Endothelial cell of umbilical vein (primary cell): Measurements from ENCODE around the gene DNHD1. TPM values are rescaled to one million over a fixed set of nuclear protein-coding genes. Genes with fewer than 3 reads are reported as not detected.

Experiments used
- BruUV-seq: library from RNA; stranded (reverse); fragments of 400-500 nt; replicated peaks from 2 replicates; lab custom pipeline; 2021; lab: Mats Ljungman, UMichigan
- CTCF ChIA-PET: fragments of 300-600, 350-600 bp; sonication (Branson Sonifier 250); formaldehyde crosslinking; loops from one replicate; lab custom pipeline; 2021; ENCODE audit warnings: antibody characterized with exemption, inconsistent platforms; lab: Charles Lee
- POLR2A ChIA-PET: fragments of 300-600, 350-600 bp; sonication (Branson Sonifier 250); formaldehyde crosslinking; loops from one replicate; lab custom pipeline; 2021; ENCODE audit warnings: antibody characterized with exemption, inconsistent platforms; lab: Charles Lee
- DNase-seq: peaks from one replicate; pipeline ENCODE4 v3.0.0-alpha.2; 2011; ENCODE audit warnings: low read depth, low spot score
- FAIRE-seq: peaks from 2 replicates; lab custom pipeline; 2011; peaks lifted over from hg19 to GRCh38; lab: Jason Lieb, UNC
- H2AFZ ChIP-seq: 2 replicates; pipeline ENCODE4 v1.6.0; 2012; ENCODE audit warnings: low read depth, low read length, control low read depth, inconsistent platforms
- H3K27ac ChIP-seq: 2 replicates; pipeline ENCODE4 v1.5.1; 2011; ENCODE audit warnings: low read depth, mild to moderate bottlenecking, control low read depth, low read length, moderate library complexity; ENCODE audit not compliant: insufficient read depth
- H3K27me3 ChIP-seq, 2 experiments: 2 replicates each; pipeline versions ENCODE4 v1.6.0 to v1.6.1; 2011; ENCODE audit warnings: low read length in 2 of 2, mixed read lengths in 1 of 2; ENCODE audit not compliant: control insufficient read depth in 2 of 2, insufficient read depth in 2 of 2
- H3K36me3 ChIP-seq, 2 experiments: 2 replicates in 1 of 2; 3 replicates in 1 of 2; pipeline ENCODE4 v1.5.1; 2011; ENCODE audit warnings: low read length in 2 of 2, mild to moderate bottlenecking in 1 of 2, moderate library complexity in 1 of 2; ENCODE audit not compliant: control insufficient read depth in 2 of 2, insufficient read depth in 2 of 2; ENCODE audit errors: extremely low read depth in 1 of 2
- H3K4me1 ChIP-seq: 3 replicates; pipeline ENCODE4 v1.5.1; 2011; ENCODE audit warnings: mild to moderate bottlenecking, low read length; ENCODE audit not compliant: control insufficient read depth, insufficient read depth; ENCODE audit errors: extremely low read depth
- H3K4me2 ChIP-seq: 2 replicates; pipeline ENCODE4 v1.6.1; 2011; ENCODE audit warnings: low read length, control low read depth, mixed read lengths; ENCODE audit not compliant: insufficient read depth
- H3K4me3 ChIP-seq, 3 experiments: fragments of 200-600 bp in 1 of 3; sonication (generic), shearing (Covaris generic) in 1 of 3; replicated peaks in 1 of 3; 2 replicates each; pipeline ENCODE4 v1.5.1; 2011 to 2016; ENCODE audit warnings: control low read depth in 3 of 3, low read length in 3 of 3, mild to moderate bottlenecking in 2 of 3, inconsistent platforms in 1 of 3, low read depth in 1 of 3, moderate library complexity in 1 of 3; ENCODE audit not compliant: insufficient read depth in 1 of 3
- H3K79me2 ChIP-seq: 2 replicates; pipeline ENCODE4 v1.6.0; 2012; ENCODE audit warnings: low read length, inconsistent platforms; ENCODE audit not compliant: control insufficient read depth, insufficient read depth
- H3K9ac ChIP-seq: replicated peaks from 2 replicates; pipeline ENCODE3; 2011; ENCODE audit warnings: low read length, control low read depth; ENCODE audit not compliant: insufficient read depth; ENCODE audit errors: extremely low read depth
- H3K9me1 ChIP-seq: replicated peaks from 3 replicates; pipeline ENCODE4 v1.6.0; 2011; ENCODE audit warnings: mild to moderate bottlenecking, low read length; ENCODE audit not compliant: control insufficient read depth, insufficient read depth; ENCODE audit errors: extremely low read depth
- H3K9me3 ChIP-seq: replicated peaks from 2 replicates; pipeline ENCODE4 v1.5.1; 2012; ENCODE audit warnings: low read length, inconsistent platforms; ENCODE audit not compliant: control insufficient read depth, insufficient read depth
- H4K20me1 ChIP-seq: replicated peaks from 2 replicates; pipeline ENCODE3; 2011; ENCODE audit warnings: mild to moderate bottlenecking, low read length; ENCODE audit not compliant: control insufficient read depth, insufficient read depth; ENCODE audit errors: extremely low read depth
- CTCF ChIP-seq, 2 donors: IDR thresholded peaks; 1 replicate in 1 of 2; 2 replicates in 1 of 2; pipeline ENCODE4 v1.5.1; 2011; ENCODE audit warnings: low read length in 2 of 2, mild to moderate bottlenecking in 2 of 2, moderate library complexity in 2 of 2, control low read depth in 1 of 2, inconsistent platforms in 1 of 2, low read depth in 1 of 2; ENCODE audit not compliant: insufficient read depth in 1 of 2; ENCODE audit errors: extremely low read depth in 1 of 2
- FOS ChIP-seq: IDR thresholded peaks from 2 replicates; pipeline ENCODE4 v1.6.1; 2011; ENCODE audit warnings: mild to moderate bottlenecking, low read length, moderate library complexity, borderline replicate concordance; ENCODE audit not compliant: insufficient read depth
- GATA2 ChIP-seq: IDR thresholded peaks from 2 replicates; pipeline ENCODE4 v1.7.0; 2011; ENCODE audit warnings: low read depth, mild to moderate bottlenecking, moderate library complexity, mixed read lengths, low read length; ENCODE audit not compliant: insufficient read length, insufficient read depth
- JUN ChIP-seq: IDR thresholded peaks from 2 replicates; pipeline ENCODE4 v1.6.1; 2011; ENCODE audit warnings: borderline replicate concordance, low read depth; ENCODE audit not compliant: insufficient read length, insufficient read depth
- MAX ChIP-seq: IDR thresholded peaks from 2 replicates; pipeline ENCODE4 v1.6.1; 2011; ENCODE audit not compliant: insufficient read depth, insufficient read length
- MYC ChIP-seq: IDR thresholded peaks from one replicate; pipeline ENCODE4 v1.6.1; 2011; ENCODE audit warnings: mild to moderate bottlenecking, low read depth, low read length
- POLR2A ChIP-seq: IDR thresholded peaks from 2 replicates; pipeline ENCODE4 v1.6.1; 2012; ENCODE audit warnings: low read depth, mild to moderate bottlenecking, control low read depth, low read length
- POLR2AphosphoS5 ChIP-seq: IDR thresholded peaks from 2 replicates; pipeline ENCODE4 v1.6.1; 2012; ENCODE audit warnings: low read depth, mild to moderate bottlenecking, control low read depth, low read length, moderate library complexity; ENCODE audit not compliant: insufficient read depth
- dilution Hi-C: fragments of 300-500 bp; cut with MboI; formaldehyde crosslinking; loops from one replicate; pipeline ENCODE4 v1.15.0; 2019; ENCODE audit warnings: low sequenced_read_pairs; ENCODE audit not compliant: extremely low pct_ligation_motif_present
- intact Hi-C: fragments of 100-400 bp; cut with micrococcal nuclease; formaldehyde crosslinking; loops from one replicate; pipeline ENCODE4 v1.10.0; 2022
- polyA plus RNA-seq, 4 experiments: library from polyadenylated mRNA; depleted of rRNA in 3 of 4; stranded (reverse) in 3 of 4; unstranded in 1 of 4; fragments of >200 nt; gene quantifications; 2 replicates each; pipeline versions ENCODE4 v1.2.1 to v1.2.3, GENCODE V29; 2011 to 2012; ENCODE audit warnings: missing spikeins in 1 of 4
- total RNA-seq: library from RNA; stranded (reverse); gene quantifications from 2 replicates; pipeline ENCODE4 v1.2.3, GENCODE V29; 2021

DNHD1 gene
- total and polyA plus RNA-seq, 2 donors (not counting 3 experiments of a cell fraction or from before 2014, with no cell fraction given) = 3.7 to 8.6 TPM

DNA sequence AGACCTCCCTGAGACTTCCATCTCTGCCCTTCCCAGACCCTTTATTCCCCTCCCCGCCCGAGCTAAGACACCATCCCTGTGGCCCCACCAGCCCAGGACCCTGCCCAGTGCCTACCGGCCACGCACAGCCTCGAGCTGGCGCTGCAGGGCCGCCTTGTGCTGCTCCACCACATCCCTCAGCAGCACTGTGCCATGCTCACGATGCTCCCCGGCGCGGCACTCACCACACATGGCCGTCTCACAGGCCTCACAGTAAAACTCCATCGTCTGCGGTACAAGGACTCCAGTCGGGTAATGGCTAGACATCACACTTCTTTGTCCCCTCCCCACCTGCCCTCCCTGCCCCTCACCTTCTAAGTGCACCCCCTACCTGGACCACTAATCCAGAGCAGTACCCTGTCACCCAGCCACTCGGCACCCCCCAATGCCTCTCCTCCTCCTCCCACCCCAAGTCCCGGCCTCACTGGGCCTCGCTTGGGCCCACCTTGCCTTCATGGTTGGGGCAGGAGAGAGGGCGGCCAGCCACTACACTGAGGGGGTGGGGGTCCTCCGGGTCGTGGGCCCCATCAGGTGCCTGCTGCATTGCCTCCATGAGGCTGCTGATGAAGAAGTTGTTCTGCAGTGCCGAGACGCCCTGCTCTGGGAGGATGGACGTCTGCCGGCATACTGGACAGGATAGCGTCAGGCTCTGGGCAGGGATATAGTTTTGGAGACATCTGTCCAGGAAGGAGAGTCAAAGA is 39.3 kb upstream of the DNHD1 start:
- H3K27me3 ChIP-seq = no peaks in the 10 kb centered on the region
- H3K27ac ChIP-seq = no peak overlapping the region
- TF ChIP-seq GATA2 = no peak
- no peak for TF ChIP-seq MAX
- no peak for TF ChIP-seq POLR2A
- no peak for TF ChIP-seq JUN
- TF ChIP-seq MYC = no peak
- no peak for TF ChIP-seq POLR2AphosphoS5
- no peak for TF ChIP-seq CTCF (IDR thresholded peaks at IDR 0.05; ENCODE audit: extremely low read depth in 1 of 2, insufficient read depth in 1 of 2, low read depth in 1 of 2, low read length in 2 of 2)
- TF ChIP-seq FOS = no peak
- BruUV-seq = no TSS peak
- H3K4me2 ChIP-seq = no peak overlapping the region
- no peak for DNase-seq
- no peak for FAIRE-seq
- dilution Hi-C loops (no loop called here), intact Hi-C loops (no loop called here)
- no peaks in the 10 kb centered on the region for H3K9me1 ChIP-seq
- H3K4me1 ChIP-seq = no peaks in the 10 kb centered on the region
- no peaks in the 10 kb centered on the region for H4K20me1 ChIP-seq
- H3K4me3 ChIP-seq = no peak overlapping the region
- H3K79me2 ChIP-seq = no peaks in the 10 kb centered on the region
- peaks cover 0 to 38% of the 10 kb centered on the region in 2 experiments for H3K36me3 ChIP-seq
- ChIA-PET CTCF (interaction anchor here (0.7 to 0.9 kb wide), 2 partner anchors 10 to 14 kb away, joined by 3 read pairs; no protein-coding TSS in a partner anchor), POLR2A (no interaction called here)
- H3K9me3 ChIP-seq = no peaks in the 10 kb centered on the region
- H2AFZ ChIP-seq = no peak overlapping the region
- no peak overlapping the region for H3K9ac ChIP-seq
